Stomach (tissue), 4 donors: ENCODE data around the gene THADA.

ENCODE experiments used
- EP300 ChIP-seq: sonication (generic); formaldehyde crosslinking; IDR thresholded peaks from one replicate; pipeline ENCODE4 v1.6.1; 2017; ENCODE audit warnings: antibody characterized with exemption
- POLR2A ChIP-seq, 4 donors: fragments of 450-650 bp; IDR thresholded peaks; one replicate each; pipeline ENCODE4 v1.6.1; 2016; ENCODE audit warnings: antibody characterized with exemption in 4 of 4, control low read depth in 2 of 4, mild to moderate bottlenecking in 1 of 4, moderate library complexity in 1 of 4
- POLR2AphosphoS5 ChIP-seq, 3 donors: sonication (generic); formaldehyde crosslinking; IDR thresholded peaks; one replicate each; pipeline ENCODE4 v1.6.1; 2016; ENCODE audit warnings: antibody characterized with exemption in 3 of 3
- TF ChIP-seq, protein P1 (sequence below), 7 experiments: fragments of 450-650 bp in 4 of 7; fragments of 200-600 bp in 3 of 7; sonication (generic) in 3 of 7; IDR thresholded peaks; one replicate each; pipeline ENCODE4 v1.5.1; 2016 to 2019; ENCODE audit warnings: antibody characterized with exemption in 7 of 7, control low read depth in 2 of 7, mild to moderate bottlenecking in 1 of 7

DNA sequence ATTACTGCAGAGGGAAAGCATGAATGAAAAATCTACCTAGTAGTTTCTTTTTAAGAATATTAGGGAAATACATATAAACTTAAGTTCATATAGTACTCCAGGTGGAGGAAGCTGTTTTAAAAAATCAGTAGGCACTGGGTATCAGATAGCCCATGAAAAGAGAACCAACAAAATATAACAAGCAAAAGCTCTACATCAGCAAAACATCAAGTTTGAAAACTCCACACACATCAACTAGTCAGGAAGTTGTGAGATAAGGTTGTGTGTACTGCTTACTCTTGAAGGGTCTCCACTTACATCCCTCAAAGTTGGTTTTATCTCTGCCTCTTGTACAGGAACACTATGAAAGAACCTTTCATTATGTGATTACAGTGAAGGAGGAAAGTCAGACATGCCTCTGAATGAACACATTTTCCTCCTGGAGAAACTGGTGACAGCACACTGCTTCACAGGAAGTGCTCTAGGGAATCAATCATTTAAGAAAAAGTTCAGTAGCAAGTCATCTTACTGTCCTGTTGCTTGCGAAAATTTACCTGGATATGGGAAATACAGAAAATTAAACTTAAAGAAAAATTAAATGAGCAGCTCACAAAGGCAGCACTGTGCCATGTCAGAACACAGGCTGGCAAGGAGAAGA, 57.7 kb downstream of the THADA start:
- TF ChIP-seq, protein P1, sequence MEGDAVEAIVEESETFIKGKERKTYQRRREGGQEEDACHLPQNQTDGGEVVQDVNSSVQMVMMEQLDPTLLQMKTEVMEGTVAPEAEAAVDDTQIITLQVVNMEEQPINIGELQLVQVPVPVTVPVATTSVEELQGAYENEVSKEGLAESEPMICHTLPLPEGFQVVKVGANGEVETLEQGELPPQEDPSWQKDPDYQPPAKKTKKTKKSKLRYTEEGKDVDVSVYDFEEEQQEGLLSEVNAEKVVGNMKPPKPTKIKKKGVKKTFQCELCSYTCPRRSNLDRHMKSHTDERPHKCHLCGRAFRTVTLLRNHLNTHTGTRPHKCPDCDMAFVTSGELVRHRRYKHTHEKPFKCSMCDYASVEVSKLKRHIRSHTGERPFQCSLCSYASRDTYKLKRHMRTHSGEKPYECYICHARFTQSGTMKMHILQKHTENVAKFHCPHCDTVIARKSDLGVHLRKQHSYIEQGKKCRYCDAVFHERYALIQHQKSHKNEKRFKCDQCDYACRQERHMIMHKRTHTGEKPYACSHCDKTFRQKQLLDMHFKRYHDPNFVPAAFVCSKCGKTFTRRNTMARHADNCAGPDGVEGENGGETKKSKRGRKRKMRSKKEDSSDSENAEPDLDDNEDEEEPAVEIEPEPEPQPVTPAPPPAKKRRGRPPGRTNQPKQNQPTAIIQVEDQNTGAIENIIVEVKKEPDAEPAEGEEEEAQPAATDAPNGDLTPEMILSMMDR (IDR thresholded peaks at IDR 0.05): no peak
- TF ChIP-seq POLR2AphosphoS5 (IDR thresholded peaks at IDR 0.05): no peak
- no peak for TF ChIP-seq POLR2A (IDR thresholded peaks at IDR 0.05)
- TF ChIP-seq EP300: no peak
